ENCODE data around the gene YIPF2. TPM values are rescaled to one million over a fixed set of nuclear protein-coding genes. Genes with fewer than 3 reads are reported as not detected.

The YIPF2 gene
- total RNA-seq, 2 experiments from 2014 or later, result 21.1 to 21.7 TPM

DNA sequence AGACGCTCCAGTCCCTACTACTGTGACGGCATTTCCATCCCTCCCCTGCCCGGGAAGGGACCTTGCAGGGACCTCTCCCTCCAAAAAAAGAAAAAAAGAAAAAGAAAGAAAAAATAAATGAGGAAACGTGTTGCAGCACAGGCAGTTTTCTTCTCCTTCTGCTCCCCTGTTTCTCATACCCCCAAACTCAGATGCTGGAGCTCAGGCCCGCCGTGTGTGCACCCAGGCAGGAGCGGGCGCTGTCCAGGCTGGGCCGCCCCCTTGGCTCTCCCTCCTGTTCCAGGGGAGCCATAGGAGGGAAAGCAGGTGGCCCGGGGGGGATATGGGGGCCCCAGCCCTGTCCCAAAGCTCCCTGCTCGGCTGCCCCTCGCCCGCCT is 5.8 kb downstream of the YIPF2 start:
- ChIA-PET CTCF (no interaction called here), POLR2A (no interaction called here)
- Histone ChIP-seq H3K9me3 (ENCODE audit: control insufficient read depth in 1 of 2, insufficient read depth in 1 of 2, low read length in 2 of 2) (no peaks in the 10 kb centered on the region), H3K4me3 (ENCODE audit: low read length) (no peak overlapping the region), H3K4me1 (ENCODE audit: insufficient read depth, low read length) (peaks cover 6% of the 10 kb centered on the region), H3K27ac (ENCODE audit: low read depth in 1 of 2, low read length in 2 of 2) (no peak overlapping the region), H3K36me3 (ENCODE audit: insufficient read depth, low read length) (peaks cover 40% of the 10 kb centered on the region), H3K27me3 (ENCODE audit: control insufficient read depth in 1 of 2, insufficient read depth in 2 of 2, low read length in 2 of 2) (no peaks in the 10 kb centered on the region)
- TF ChIP-seq, protein P1, sequence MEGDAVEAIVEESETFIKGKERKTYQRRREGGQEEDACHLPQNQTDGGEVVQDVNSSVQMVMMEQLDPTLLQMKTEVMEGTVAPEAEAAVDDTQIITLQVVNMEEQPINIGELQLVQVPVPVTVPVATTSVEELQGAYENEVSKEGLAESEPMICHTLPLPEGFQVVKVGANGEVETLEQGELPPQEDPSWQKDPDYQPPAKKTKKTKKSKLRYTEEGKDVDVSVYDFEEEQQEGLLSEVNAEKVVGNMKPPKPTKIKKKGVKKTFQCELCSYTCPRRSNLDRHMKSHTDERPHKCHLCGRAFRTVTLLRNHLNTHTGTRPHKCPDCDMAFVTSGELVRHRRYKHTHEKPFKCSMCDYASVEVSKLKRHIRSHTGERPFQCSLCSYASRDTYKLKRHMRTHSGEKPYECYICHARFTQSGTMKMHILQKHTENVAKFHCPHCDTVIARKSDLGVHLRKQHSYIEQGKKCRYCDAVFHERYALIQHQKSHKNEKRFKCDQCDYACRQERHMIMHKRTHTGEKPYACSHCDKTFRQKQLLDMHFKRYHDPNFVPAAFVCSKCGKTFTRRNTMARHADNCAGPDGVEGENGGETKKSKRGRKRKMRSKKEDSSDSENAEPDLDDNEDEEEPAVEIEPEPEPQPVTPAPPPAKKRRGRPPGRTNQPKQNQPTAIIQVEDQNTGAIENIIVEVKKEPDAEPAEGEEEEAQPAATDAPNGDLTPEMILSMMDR (IDR thresholded peaks at IDR 0.05), result no peak
- peaks cover 42% of the 10 kb centered on the region for H3K36me3 Mint-ChIP-seq (ENCODE audit: low read depth)
- peaks cover 6% of the 10 kb centered on the region for H3K4me1 Mint-ChIP-seq (ENCODE audit: low read depth)
- H3K27me3 Mint-ChIP-seq, result no peaks in the 10 kb centered on the region
- ATAC-seq (ENCODE audit: poor library complexity) (no peak), DNase-seq (no peak)
- intact Hi-C loops (cut with DNase I, micrococcal nuclease), result loop anchor here (10.0 kb wide), 2 partner anchors 48 to 452 kb away; partner anchors contain the start of genes CARM1 (in 1 of the 2) and SWSAP1 (in 1 of the 2)
- no peaks in the 10 kb centered on the region for H3K9me3 Mint-ChIP-seq
- H3K4me3 Mint-ChIP-seq, result no peak overlapping the region
- no peak overlapping the region for H3K27ac Mint-ChIP-seq

DNA sequence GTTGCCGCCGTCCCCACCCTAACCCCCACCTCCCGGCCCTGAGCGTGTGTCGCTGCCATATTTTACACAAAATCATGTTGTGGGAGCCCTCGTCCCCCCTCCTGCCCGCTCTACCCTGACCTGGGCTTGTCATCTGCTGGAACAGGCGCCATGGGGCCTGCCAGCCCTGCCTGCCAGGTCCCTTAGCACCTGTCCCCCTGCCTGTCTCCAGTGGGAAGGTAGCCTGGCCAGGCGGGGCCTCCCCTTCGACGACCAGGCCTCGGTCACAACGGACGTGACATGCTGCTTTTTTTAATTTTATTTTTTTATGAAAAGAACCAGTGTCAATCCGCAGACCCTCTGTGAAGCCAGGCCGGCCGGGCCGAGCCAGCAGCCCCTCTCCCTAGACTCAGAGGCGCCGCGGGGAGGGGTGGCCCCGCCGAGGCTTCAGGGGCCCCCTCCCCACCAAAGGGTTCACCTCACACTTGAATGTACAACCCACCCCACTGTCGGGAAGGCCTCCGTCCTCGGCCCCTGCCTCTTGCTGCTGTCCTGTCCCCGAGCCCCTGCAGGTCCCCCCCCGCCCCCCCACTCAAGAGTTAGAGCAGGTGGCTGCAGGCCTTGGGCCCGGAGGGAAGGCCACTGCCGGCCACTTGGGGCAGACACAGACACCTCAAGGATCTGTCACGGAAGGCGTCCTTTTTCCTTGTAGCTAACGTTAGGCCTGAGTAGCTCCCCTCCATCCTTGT is 6.4 kb downstream of the YIPF2 start:
- DNase-seq, result peak in 1 of 14 experiments; percentile 18
- ChIA-PET POLR2A (no interaction called here), CTCF (no interaction called here)
- no peak overlapping the region for H3K4me3 Mint-ChIP-seq
- intact Hi-C loops (cut with DNase I, micrococcal nuclease), result loop anchor here (10.0 kb wide), 2 partner anchors 47 to 453 kb away; partner anchors contain the start of genes CARM1 (in 1 of the 2) and SWSAP1 (in 1 of the 2)
- ATAC-seq (ENCODE audit: poor library complexity), result no peak
- peaks cover 42% of the 10 kb centered on the region for H3K36me3 Mint-ChIP-seq (ENCODE audit: low read depth)
- no peaks in the 10 kb centered on the region for H3K9me3 ChIP-seq (ENCODE audit: control insufficient read depth in 1 of 2, insufficient read depth in 1 of 2, low read length in 2 of 2)
- TF ChIP-seq, protein P1 (IDR thresholded peaks at IDR 0.05), result no peak
- H3K27ac Mint-ChIP-seq, result no peak overlapping the region
- peaks cover 40% of the 10 kb centered on the region for H3K36me3 ChIP-seq (ENCODE audit: insufficient read depth, low read length)
- peaks cover under 1% of the 10 kb centered on the region for H3K4me1 Mint-ChIP-seq (ENCODE audit: low read depth)
- H3K27ac ChIP-seq (ENCODE audit: low read depth in 1 of 2, low read length in 2 of 2), result no peak overlapping the region
- no peaks in the 10 kb centered on the region for H3K9me3 Mint-ChIP-seq
- H3K4me3 ChIP-seq (ENCODE audit: low read length), result no peak overlapping the region
- no peaks in the 10 kb centered on the region for H3K27me3 ChIP-seq (ENCODE audit: control insufficient read depth in 1 of 2, insufficient read depth in 2 of 2, low read length in 2 of 2)
- H3K4me1 ChIP-seq (ENCODE audit: insufficient read depth, low read length), result peaks cover under 1% of the 10 kb centered on the region
- H3K27me3 Mint-ChIP-seq, result no peaks in the 10 kb centered on the region

DNA sequence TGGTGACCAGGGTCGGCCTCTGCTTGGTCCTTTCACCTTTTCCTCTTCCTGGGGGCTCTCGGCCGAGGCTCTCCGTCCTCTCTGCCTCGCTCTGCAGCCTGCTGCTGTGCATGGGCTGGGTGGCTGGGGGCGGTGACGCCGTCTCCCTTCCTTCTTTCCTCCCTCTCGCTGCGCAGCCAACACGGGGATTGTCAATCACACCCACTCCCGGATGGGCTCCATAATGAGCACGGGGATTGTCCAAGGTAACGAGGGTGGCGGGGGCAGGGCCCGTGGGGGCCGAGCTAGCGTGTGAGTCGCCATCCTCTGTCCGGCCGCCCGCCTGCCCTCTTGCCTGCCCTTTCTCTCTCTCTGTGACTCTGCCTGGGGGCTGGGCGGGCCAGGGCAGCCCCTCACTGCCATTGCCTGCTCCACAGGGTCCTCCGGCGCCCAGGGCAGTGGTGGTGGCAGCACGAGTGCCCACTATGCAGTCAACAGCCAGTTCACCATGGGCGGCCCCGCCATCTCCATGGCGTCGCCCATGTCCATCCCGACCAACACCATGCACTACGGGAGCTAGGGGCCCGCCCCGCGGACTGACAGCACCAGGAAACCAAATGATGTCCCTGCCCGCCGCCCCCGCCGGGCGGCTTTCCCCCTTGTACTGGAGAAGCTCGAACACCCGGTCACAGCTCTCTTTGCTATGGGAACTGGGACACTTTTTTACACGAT is 7.1 kb downstream of the YIPF2 start:
- TF ChIP-seq, protein P1 (IDR thresholded peaks at IDR 0.05), result no peak
- H3K4me3 ChIP-seq (ENCODE audit: low read length), result no peak overlapping the region
- Mint-ChIP-seq H3K9me3 (no peaks in the 10 kb centered on the region), H3K27ac (no peak overlapping the region), H3K27me3 (no peaks in the 10 kb centered on the region), H3K4me1 (ENCODE audit: low read depth) (no peaks in the 10 kb centered on the region), H3K36me3 (ENCODE audit: low read depth) (peaks cover 42% of the 10 kb centered on the region), H3K4me3 (no peak overlapping the region)
- H3K27me3 ChIP-seq (ENCODE audit: control insufficient read depth in 1 of 2, insufficient read depth in 2 of 2, low read length in 2 of 2), result no peaks in the 10 kb centered on the region
- intact Hi-C loops (cut with DNase I, micrococcal nuclease), result loop anchor here (10.0 kb wide), 2 partner anchors 47 to 453 kb away; partner anchors contain the start of genes CARM1 (in 1 of the 2) and SWSAP1 (in 1 of the 2)
- ChIA-PET CTCF (no interaction called here), POLR2A (no interaction called here)
- no peak for DNase-seq
- no peak overlapping the region for H3K27ac ChIP-seq (ENCODE audit: low read depth in 1 of 2, low read length in 2 of 2)
- H3K4me1 ChIP-seq (ENCODE audit: insufficient read depth, low read length), result no peaks in the 10 kb centered on the region
- H3K36me3 ChIP-seq (ENCODE audit: insufficient read depth, low read length), result peaks cover 43% of the 10 kb centered on the region
- H3K9me3 ChIP-seq (ENCODE audit: control insufficient read depth in 1 of 2, insufficient read depth in 1 of 2, low read length in 2 of 2), result no peaks in the 10 kb centered on the region
- ATAC-seq (ENCODE audit: poor library complexity), result no peak
